ENCODE data around the gene CAND2. TPM values are rescaled to one million over a fixed set of nuclear protein-coding genes. Genes with fewer than 3 reads are reported as not detected.
"Not testable (repeated sequence)": the region's sequence is repeated elsewhere in the genome, so short reads cannot be mapped to it uniquely, and the experiment has no call there.

CAND2 gene
- polyA plus RNA-seq, 1 donor from 2014 or later = 17.3 TPM

DNA sequence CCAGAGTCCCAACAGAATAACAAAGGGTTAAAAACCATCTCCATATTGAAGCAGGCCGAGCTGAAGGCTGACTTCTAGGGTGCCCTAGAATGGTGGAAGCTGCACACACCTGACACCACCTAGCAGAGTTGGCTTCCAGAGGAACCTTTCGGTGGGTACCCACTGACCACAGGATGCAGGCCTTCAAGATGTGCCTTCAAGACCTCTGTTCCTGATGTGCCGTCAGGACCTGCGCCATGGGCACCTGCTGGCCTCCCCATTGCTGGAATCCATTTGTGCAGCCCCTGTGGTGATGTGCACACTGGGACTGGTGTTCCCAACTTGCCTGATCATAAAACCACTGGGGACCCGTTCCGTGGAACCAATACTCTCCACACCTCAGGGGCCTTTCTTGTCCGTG lies 80.6 kb downstream of the CAND2 start:
- Histone ChIP-seq H3K4me2 (ENCODE audit: low read length) (no peak overlapping the region), H3K27me3 (ENCODE audit: insufficient read depth, low read depth, low read length) (no peaks in the 10 kb centered on the region), H3F3A (ENCODE audit: insufficient read depth, low read length, poor library complexity, severe bottlenecking) (no peaks in the 10 kb centered on the region), H3K9me2 (ENCODE audit: insufficient read depth, low read length) (no peaks in the 10 kb centered on the region), H3K36me3 (ENCODE audit: insufficient read depth, low read length) (no peaks in the 10 kb centered on the region), H3K9ac (ENCODE audit: low read length) (no peak overlapping the region), H3K4me3 (ENCODE audit: low read length) (no peak overlapping the region), H3K9me3 (ENCODE audit: low read length) (no peaks in the 10 kb centered on the region), H2AFZ (ENCODE audit: low read depth, low read length) (no peak overlapping the region), H3K79me2 (replicated peaks; ENCODE audit: insufficient read depth, low read length) (no peaks in the 10 kb centered on the region), H4K20me1 (ENCODE audit: insufficient read depth) (no peaks in the 10 kb centered on the region), H3K27ac (ENCODE audit: low read length) (no peak overlapping the region)
- no peak for TF ChIP-seq TAF1 (IDR thresholded peaks at IDR 0.05; ENCODE audit: low read depth)
- TF ChIP-seq POLR2AphosphoS5 (IDR thresholded peaks at IDR 0.05) = no peak
- TF ChIP-seq EZH2 (IDR thresholded peaks at IDR 0.05; ENCODE audit: borderline replicate concordance, insufficient read depth, low read length, poor library complexity, severe bottlenecking) = no peak
- TF ChIP-seq, protein P1, sequence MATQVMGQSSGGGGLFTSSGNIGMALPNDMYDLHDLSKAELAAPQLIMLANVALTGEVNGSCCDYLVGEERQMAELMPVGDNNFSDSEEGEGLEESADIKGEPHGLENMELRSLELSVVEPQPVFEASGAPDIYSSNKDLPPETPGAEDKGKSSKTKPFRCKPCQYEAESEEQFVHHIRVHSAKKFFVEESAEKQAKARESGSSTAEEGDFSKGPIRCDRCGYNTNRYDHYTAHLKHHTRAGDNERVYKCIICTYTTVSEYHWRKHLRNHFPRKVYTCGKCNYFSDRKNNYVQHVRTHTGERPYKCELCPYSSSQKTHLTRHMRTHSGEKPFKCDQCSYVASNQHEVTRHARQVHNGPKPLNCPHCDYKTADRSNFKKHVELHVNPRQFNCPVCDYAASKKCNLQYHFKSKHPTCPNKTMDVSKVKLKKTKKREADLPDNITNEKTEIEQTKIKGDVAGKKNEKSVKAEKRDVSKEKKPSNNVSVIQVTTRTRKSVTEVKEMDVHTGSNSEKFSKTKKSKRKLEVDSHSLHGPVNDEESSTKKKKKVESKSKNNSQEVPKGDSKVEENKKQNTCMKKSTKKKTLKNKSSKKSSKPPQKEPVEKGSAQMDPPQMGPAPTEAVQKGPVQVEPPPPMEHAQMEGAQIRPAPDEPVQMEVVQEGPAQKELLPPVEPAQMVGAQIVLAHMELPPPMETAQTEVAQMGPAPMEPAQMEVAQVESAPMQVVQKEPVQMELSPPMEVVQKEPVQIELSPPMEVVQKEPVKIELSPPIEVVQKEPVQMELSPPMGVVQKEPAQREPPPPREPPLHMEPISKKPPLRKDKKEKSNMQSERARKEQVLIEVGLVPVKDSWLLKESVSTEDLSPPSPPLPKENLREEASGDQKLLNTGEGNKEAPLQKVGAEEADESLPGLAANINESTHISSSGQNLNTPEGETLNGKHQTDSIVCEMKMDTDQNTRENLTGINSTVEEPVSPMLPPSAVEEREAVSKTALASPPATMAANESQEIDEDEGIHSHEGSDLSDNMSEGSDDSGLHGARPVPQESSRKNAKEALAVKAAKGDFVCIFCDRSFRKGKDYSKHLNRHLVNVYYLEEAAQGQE (IDR thresholded peaks at IDR 0.05; ENCODE audit: borderline replicate concordance) = no peak
- TF ChIP-seq, protein P2, sequence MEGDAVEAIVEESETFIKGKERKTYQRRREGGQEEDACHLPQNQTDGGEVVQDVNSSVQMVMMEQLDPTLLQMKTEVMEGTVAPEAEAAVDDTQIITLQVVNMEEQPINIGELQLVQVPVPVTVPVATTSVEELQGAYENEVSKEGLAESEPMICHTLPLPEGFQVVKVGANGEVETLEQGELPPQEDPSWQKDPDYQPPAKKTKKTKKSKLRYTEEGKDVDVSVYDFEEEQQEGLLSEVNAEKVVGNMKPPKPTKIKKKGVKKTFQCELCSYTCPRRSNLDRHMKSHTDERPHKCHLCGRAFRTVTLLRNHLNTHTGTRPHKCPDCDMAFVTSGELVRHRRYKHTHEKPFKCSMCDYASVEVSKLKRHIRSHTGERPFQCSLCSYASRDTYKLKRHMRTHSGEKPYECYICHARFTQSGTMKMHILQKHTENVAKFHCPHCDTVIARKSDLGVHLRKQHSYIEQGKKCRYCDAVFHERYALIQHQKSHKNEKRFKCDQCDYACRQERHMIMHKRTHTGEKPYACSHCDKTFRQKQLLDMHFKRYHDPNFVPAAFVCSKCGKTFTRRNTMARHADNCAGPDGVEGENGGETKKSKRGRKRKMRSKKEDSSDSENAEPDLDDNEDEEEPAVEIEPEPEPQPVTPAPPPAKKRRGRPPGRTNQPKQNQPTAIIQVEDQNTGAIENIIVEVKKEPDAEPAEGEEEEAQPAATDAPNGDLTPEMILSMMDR (IDR thresholded peaks at IDR 0.05; ENCODE audit: poor library complexity, severe bottlenecking) = no peak
- TF ChIP-seq SMC3 (conservative IDR thresholded peaks at IDR 0.05; ENCODE audit: poor library complexity) = no peak
- TF ChIP-seq MXI1 (conservative IDR thresholded peaks at IDR 0.05; ENCODE audit: poor library complexity, severe bottlenecking) = no peak

DNA sequence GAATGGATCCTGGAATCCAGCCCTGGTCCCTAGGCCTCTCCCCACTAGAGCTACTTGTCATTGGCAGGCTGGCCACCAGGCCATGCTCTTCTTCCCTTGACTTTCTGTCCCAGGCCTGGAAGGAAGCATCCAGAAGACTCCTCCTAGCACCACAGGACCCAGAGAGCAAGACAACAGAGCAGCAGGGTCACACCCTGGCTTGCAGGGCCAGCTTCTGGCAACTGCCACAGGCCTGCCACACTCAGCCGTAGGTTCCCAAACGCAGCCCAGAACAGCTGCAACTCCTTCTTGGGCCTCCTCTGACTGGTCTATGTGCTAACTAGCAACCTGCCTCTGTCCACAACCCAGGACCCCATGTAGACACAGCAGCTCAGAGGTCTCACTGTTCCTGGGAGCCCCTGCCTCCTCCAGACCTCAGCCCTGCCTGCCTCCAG lies 81.7 kb downstream of the CAND2 start:
- TF ChIP-seq MXI1 (conservative IDR thresholded peaks at IDR 0.05; ENCODE audit: poor library complexity, severe bottlenecking) (no peak), POLR2AphosphoS5 (IDR thresholded peaks at IDR 0.05) (no peak), SMC3 (conservative IDR thresholded peaks at IDR 0.05; ENCODE audit: poor library complexity) (no peak), EP300 (conservative IDR thresholded peaks at IDR 0.05; ENCODE audit: poor library complexity, severe bottlenecking) (no peak), RAD21 (conservative IDR thresholded peaks at IDR 0.05) (no peak), EZH2 (IDR thresholded peaks at IDR 0.05; ENCODE audit: borderline replicate concordance, insufficient read depth, low read length, poor library complexity, severe bottlenecking) (no peak), TAF1 (IDR thresholded peaks at IDR 0.05; ENCODE audit: low read depth) (no peak)
- TF ChIP-seq, protein P2 (IDR thresholded peaks at IDR 0.05; ENCODE audit: poor library complexity, severe bottlenecking) = no peak
- TF ChIP-seq, protein P1 (IDR thresholded peaks at IDR 0.05; ENCODE audit: borderline replicate concordance) = no peak
- no peaks in the 10 kb centered on the region for H4K20me1 ChIP-seq (ENCODE audit: insufficient read depth)
- H3K36me3 ChIP-seq (ENCODE audit: insufficient read depth, low read length) = no peaks in the 10 kb centered on the region
- H3F3A ChIP-seq (ENCODE audit: insufficient read depth, low read length, poor library complexity, severe bottlenecking) = no peaks in the 10 kb centered on the region
- H3K79me2 ChIP-seq (replicated peaks; ENCODE audit: insufficient read depth, low read length) = no peaks in the 10 kb centered on the region
- H3K4me3 ChIP-seq (ENCODE audit: low read length) = no peak overlapping the region
- H3K9ac ChIP-seq (ENCODE audit: low read length) = no peak overlapping the region
- no peak overlapping the region for H2AFZ ChIP-seq (ENCODE audit: low read depth, low read length)
- H3K9me2 ChIP-seq (ENCODE audit: insufficient read depth, low read length) = no peaks in the 10 kb centered on the region
- H3K9me3 ChIP-seq (ENCODE audit: low read length) = no peaks in the 10 kb centered on the region
- no peak overlapping the region for H3K27ac ChIP-seq (ENCODE audit: low read length)
- H3K27me3 ChIP-seq (ENCODE audit: insufficient read depth, low read depth, low read length) = no peaks in the 10 kb centered on the region
- H3K4me2 ChIP-seq (ENCODE audit: low read length) = no peak overlapping the region

GRCh38 chr3:12878758-12879157 lies 82.3 kb downstream of the CAND2 start:
- not testable (repeated sequence) for H3K9me3 ChIP-seq (ENCODE audit: low read length); H3K27ac ChIP-seq (ENCODE audit: low read length); H3K9ac ChIP-seq (ENCODE audit: low read length); H3K27me3 ChIP-seq (ENCODE audit: insufficient read depth, low read depth, low read length); H3K79me2 ChIP-seq (replicated peaks; ENCODE audit: insufficient read depth, low read length); H3K4me2 ChIP-seq (ENCODE audit: low read length); H3K9me2 ChIP-seq (ENCODE audit: insufficient read depth, low read length); H3K36me3 ChIP-seq (ENCODE audit: insufficient read depth, low read length); H4K20me1 ChIP-seq (ENCODE audit: insufficient read depth); H2AFZ ChIP-seq (ENCODE audit: low read depth, low read length); H3K4me3 ChIP-seq (ENCODE audit: low read length); H3F3A ChIP-seq (ENCODE audit: insufficient read depth, low read length, poor library complexity, severe bottlenecking)

Data from neural cell (in vitro differentiated cells).